HepG2 (cell line): ENCODE data around the gene PDZD8. TPM values are rescaled to one million over a fixed set of nuclear protein-coding genes. Genes with fewer than 3 reads are reported as not detected.

Experiments used
- BCL6 ChIP-seq: IDR thresholded peaks from 2 replicates; pipeline ENCODE4 v1.6.1; 2016; ENCODE audit warnings: missing genetic modification reagents, missing compliant biosample characterization
- NFE2L2 ChIP-seq: fragments of 150-350 bp; IDR thresholded peaks from 2 replicates; pipeline ENCODE4 v1.6.1; 2014; ENCODE audit warnings: low read length
- RXRA ChIP-seq: sonication (generic); formaldehyde crosslinking; IDR thresholded peaks from 2 replicates; pipeline ENCODE4 v1.5.1; 2020; ENCODE audit warnings: missing genetic modification reagents
- ZNF253 ChIP-seq: sonication (generic); formaldehyde crosslinking; IDR thresholded peaks from 2 replicates; pipeline ENCODE4 v1.8.0; 2022; ENCODE audit warnings: mild to moderate bottlenecking, missing genetic modification reagents, borderline replicate concordance
- ZNF614 ChIP-seq: IDR thresholded peaks from 2 replicates; pipeline ENCODE4 v1.6.1; 2018; ENCODE audit warnings: missing biosample characterization, missing genetic modification reagents, inconsistent platforms, borderline replicate concordance
- polyA plus RNA-seq, 8 experiments: library from polyadenylated mRNA; depleted of rRNA in 3 of 8; stranded (reverse) in 7 of 8; unstranded in 1 of 8; fragments of >200 nt; fragmentation: Illumina TruSeq in 4 of 8; extraction: Trizol in 4 of 8; gene quantifications; 2 replicates each; pipeline versions ENCODE4 v1.2.1 to v1.2.3, GENCODE V29; 2011 to 2016; ENCODE audit warnings: low read depth in 4 of 8, missing spikeins in 1 of 8, mixed read lengths in 1 of 8; ENCODE audit not compliant: insufficient read depth in 1 of 8
- total RNA-seq, 5 experiments: library from RNA; depleted of rRNA; stranded (reverse); fragments of >200 nt; fragmentation: Illumina TruSeq; extraction: Trizol; gene quantifications; 2 replicates each; pipeline ENCODE4 v1.2.3, GENCODE V29; 2016; ENCODE audit warnings: low read depth in 1 of 5
- TF ChIP-seq, protein P1 (sequence below): sonication (generic); formaldehyde crosslinking; IDR thresholded peaks from 2 replicates; pipeline ENCODE4 v1.4.0; 2020; ENCODE audit warnings: missing genetic modification reagents
- TF ChIP-seq, protein P2 (sequence below): sonication (generic); formaldehyde crosslinking; IDR thresholded peaks from 2 replicates; pipeline ENCODE4 v1.5.1; 2020; ENCODE audit warnings: missing genetic modification reagents, mild to moderate bottlenecking, borderline replicate concordance
- TF ChIP-seq, protein P3 (sequence below): IDR thresholded peaks from 2 replicates; pipeline ENCODE4 v1.6.1; 2016; ENCODE audit warnings: mild to moderate bottlenecking
- TF ChIP-seq, protein P4 (sequence below), 2 experiments: sonication (generic) in 1 of 2; formaldehyde crosslinking in 1 of 2; IDR thresholded peaks; 2 replicates each; pipeline versions ENCODE4 v1.6.1 to v1.9.0; 2014 to 2022; ENCODE audit warnings: antibody characterized with exemption in 1 of 2, borderline replicate concordance in 1 of 2, inconsistent platforms in 1 of 2, low read depth in 1 of 2, missing genetic modification reagents in 1 of 2

PDZD8 gene
- total and polyA plus RNA-seq, 2 of the 13 experiments (the other 11 are each of a cell fraction or from before 2014, with no cell fraction given): 11.2 to 32.0 TPM

DNA sequence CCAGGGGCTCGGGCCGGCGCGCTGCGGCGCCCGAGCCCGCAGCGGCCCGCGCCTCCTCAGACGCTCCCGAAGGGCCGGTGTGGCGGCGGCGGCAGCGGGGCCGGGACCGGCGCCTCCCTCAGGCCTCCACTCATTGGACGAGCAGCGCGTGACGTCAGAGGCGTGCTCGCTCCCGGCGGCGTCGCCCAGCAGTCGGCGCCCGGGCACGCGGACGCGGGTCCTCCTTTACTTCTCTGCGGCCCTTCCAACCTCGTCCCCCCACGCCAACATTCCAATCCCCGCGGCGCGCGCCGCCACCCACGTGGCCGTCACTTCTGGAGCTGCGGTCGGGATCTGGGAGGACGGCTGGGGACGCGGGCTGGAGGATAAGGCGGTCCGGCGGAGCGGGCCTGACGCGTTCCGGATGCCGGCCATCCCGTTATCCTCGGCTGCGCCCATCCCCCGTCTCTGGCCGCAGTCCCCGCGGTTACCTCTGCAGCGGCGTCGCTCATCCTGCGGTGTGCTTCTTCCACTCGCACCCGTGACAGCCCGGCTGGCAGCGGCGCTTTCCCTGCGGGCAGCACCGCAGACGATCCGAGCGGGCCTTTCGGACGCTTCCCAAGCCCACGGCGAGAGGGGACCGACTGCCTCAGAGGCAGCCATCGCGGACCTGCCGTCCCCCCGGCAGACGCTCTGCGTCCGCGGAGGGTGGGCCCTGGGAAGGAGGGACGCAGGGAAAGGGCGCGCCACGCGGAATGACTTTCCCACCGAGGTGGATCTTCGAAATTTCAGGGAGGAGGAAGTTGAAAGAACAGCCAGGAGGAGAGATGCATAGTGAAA is at the start of gene PDZD8 (continued):
- TF ChIP-seq, protein P1, sequence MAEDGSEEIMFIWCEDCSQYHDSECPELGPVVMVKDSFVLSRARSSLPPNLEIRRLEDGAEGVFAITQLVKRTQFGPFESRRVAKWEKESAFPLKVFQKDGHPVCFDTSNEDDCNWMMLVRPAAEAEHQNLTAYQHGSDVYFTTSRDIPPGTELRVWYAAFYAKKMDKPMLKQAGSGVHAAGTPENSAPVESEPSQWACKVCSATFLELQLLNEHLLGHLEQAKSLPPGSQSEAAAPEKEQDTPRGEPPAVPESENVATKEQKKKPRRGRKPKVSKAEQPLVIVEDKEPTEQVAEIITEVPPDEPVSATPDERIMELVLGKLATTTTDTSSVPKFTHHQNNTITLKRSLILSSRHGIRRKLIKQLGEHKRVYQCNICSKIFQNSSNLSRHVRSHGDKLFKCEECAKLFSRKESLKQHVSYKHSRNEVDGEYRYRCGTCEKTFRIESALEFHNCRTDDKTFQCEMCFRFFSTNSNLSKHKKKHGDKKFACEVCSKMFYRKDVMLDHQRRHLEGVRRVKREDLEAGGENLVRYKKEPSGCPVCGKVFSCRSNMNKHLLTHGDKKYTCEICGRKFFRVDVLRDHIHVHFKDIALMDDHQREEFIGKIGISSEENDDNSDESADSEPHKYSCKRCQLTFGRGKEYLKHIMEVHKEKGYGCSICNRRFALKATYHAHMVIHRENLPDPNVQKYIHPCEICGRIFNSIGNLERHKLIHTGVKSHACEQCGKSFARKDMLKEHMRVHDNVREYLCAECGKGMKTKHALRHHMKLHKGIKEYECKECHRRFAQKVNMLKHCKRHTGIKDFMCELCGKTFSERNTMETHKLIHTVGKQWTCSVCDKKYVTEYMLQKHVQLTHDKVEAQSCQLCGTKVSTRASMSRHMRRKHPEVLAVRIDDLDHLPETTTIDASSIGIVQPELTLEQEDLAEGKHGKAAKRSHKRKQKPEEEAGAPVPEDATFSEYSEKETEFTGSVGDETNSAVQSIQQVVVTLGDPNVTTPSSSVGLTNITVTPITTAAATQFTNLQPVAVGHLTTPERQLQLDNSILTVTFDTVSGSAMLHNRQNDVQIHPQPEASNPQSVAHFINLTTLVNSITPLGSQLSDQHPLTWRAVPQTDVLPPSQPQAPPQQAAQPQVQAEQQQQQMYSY (CRISPR knock-in tag): 0 out of 2 replicates have a peak, but pooled peaks have one; percentile 21
- TF ChIP-seq, protein P2, sequence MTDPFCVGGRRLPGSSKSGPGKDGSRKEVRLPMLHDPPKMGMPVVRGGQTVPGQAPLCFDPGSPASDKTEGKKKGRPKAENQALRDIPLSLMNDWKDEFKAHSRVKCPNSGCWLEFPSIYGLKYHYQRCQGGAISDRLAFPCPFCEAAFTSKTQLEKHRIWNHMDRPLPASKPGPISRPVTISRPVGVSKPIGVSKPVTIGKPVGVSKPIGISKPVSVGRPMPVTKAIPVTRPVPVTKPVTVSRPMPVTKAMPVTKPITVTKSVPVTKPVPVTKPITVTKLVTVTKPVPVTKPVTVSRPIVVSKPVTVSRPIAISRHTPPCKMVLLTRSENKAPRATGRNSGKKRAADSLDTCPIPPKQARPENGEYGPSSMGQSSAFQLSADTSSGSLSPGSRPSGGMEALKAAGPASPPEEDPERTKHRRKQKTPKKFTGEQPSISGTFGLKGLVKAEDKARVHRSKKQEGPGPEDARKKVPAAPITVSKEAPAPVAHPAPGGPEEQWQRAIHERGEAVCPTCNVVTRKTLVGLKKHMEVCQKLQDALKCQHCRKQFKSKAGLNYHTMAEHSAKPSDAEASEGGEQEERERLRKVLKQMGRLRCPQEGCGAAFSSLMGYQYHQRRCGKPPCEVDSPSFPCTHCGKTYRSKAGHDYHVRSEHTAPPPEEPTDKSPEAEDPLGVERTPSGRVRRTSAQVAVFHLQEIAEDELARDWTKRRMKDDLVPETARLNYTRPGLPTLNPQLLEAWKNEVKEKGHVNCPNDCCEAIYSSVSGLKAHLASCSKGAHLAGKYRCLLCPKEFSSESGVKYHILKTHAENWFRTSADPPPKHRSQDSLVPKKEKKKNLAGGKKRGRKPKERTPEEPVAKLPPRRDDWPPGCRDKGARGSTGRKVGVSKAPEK: no peak; the same call in 1 of the 2 replicates
- TF ChIP-seq RXRA (CRISPR knock-in tag): peak; percentile 69
- TF ChIP-seq BCL6: peak; percentile 49
- TF ChIP-seq, protein P3, sequence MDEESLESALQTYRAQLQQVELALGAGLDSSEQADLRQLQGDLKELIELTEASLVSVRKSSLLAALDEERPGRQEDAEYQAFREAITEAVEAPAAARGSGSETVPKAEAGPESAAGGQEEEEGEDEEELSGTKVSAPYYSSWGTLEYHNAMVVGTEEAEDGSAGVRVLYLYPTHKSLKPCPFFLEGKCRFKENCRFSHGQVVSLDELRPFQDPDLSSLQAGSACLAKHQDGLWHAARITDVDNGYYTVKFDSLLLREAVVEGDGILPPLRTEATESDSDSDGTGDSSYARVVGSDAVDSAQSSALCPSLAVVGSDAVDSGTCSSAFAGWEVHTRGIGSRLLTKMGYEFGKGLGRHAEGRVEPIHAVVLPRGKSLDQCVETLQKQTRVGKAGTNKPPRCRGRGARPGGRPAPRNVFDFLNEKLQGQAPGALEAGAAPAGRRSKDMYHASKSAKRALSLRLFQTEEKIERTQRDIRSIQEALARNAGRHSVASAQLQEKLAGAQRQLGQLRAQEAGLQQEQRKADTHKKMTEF: peak; percentile 92
- TF ChIP-seq, protein P4, sequence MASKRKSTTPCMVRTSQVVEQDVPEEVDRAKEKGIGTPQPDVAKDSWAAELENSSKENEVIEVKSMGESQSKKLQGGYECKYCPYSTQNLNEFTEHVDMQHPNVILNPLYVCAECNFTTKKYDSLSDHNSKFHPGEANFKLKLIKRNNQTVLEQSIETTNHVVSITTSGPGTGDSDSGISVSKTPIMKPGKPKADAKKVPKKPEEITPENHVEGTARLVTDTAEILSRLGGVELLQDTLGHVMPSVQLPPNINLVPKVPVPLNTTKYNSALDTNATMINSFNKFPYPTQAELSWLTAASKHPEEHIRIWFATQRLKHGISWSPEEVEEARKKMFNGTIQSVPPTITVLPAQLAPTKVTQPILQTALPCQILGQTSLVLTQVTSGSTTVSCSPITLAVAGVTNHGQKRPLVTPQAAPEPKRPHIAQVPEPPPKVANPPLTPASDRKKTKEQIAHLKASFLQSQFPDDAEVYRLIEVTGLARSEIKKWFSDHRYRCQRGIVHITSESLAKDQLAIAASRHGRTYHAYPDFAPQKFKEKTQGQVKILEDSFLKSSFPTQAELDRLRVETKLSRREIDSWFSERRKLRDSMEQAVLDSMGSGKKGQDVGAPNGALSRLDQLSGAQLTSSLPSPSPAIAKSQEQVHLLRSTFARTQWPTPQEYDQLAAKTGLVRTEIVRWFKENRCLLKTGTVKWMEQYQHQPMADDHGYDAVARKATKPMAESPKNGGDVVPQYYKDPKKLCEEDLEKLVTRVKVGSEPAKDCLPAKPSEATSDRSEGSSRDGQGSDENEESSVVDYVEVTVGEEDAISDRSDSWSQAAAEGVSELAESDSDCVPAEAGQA (IDR thresholded peaks at IDR 0.05; ENCODE audit: low read depth): peak; percentile 37
- TF ChIP-seq, protein P4 (CRISPR knock-in tag; IDR thresholded peaks at IDR 0.05; ENCODE audit: borderline replicate concordance): no peak
- no peak for TF ChIP-seq NFE2L2
- TF ChIP-seq ZNF614 (CRISPR knock-in tag): peak; percentile 49; the same call in 1 of the 2 replicates
- TF ChIP-seq ZNF253 (CRISPR knock-in tag): 0 out of 2 replicates have a peak, but pooled peaks have one; percentile 82
